GM19372 (cell line): ENCODE data around the gene API5.
"Not testable (repeated sequence)": the region's sequence is repeated elsewhere in the genome, so short reads cannot be mapped to it uniquely, and the experiment has no call there.

Experiments used
- ATAC-seq: cut with Tn5 transposase; IDR thresholded peaks from one replicate; pipeline ENCODE4 v1.9.1; 2021; ENCODE audit warnings: mild to moderate bottlenecking, low read depth, moderate library complexity; ENCODE audit not compliant: unreplicated experiment

Gene API5

GRCh38 chr11:43311791-43312607 is at the start of gene API5:
API5 (plus strand) TSS chr11:43311996; CDS start chr11:43312128, 132 bp downstream.
- ATAC-seq, result peak; percentile 99

GRCh38 chr11:43267856-43268580 is 43.8 kb upstream of the API5 start:
- ATAC-seq, result no peak

- no peak for ATAC-seq
Measured at GRCh38 chr11:43268786-43269185, 43.0 kb upstream of the API5 start.

GRCh38 chr11:43269254-43269918 is 42.4 kb upstream of the API5 start:
- no peak for ATAC-seq

- no peak for ATAC-seq
Measured at GRCh38 chr11:43270468-43270867, 41.3 kb upstream of the API5 start.

- ATAC-seq, result no peak
Measured at GRCh38 chr11:43278193-43278956, 33.4 kb upstream of the API5 start.

GRCh38 chr11:43282607-43283440 is 29.0 kb upstream of the API5 start:
- no peak for ATAC-seq

GRCh38 chr11:43285826-43286225 is 26.0 kb upstream of the API5 start:
- no peak for ATAC-seq

GRCh38 chr11:43289368-43289767 is 22.4 kb upstream of the API5 start:
- no peak for ATAC-seq

GRCh38 chr11:43298397-43298796 is 13.4 kb upstream of the API5 start:
- no peak for ATAC-seq

GRCh38 chr11:43315966-43316365 is 4.2 kb downstream of the API5 start:
- ATAC-seq, result no peak

GRCh38 chr11:43316451-43316850 is 4.7 kb downstream of the API5 start:
- no peak for ATAC-seq

- ATAC-seq, result no peak
Measured at GRCh38 chr11:43327987-43328386, 16.2 kb downstream of the API5 start.

GRCh38 chr11:43328482-43328881 is 16.7 kb downstream of the API5 start:
- ATAC-seq, result no peak

GRCh38 chr11:43341159-43341558 is 29.4 kb downstream of the API5 start:
- no peak for ATAC-seq

GRCh38 chr11:43351426-43351825 is 39.6 kb downstream of the API5 start:
- not testable (repeated sequence) for ATAC-seq

- no peak for ATAC-seq
Measured at GRCh38 chr11:43354311-43354710, 42.5 kb downstream of the API5 start.

- ATAC-seq, result no peak
Measured at GRCh38 chr11:43356336-43356735, 44.5 kb downstream of the API5 start.

GRCh38 chr11:43358279-43358800 is 46.5 kb downstream of the API5 start:
- no peak for ATAC-seq
